Caco-2 (cell line): ENCODE data around the gene KLHDC8A. TPM values are rescaled to one million over a fixed set of nuclear protein-coding genes. Genes with fewer than 3 reads are reported as not detected.

ENCODE experiments used
- BruUV-seq: library from RNA; stranded (reverse); fragments of 400-500 nt; replicated peaks from 2 replicates; lab custom pipeline; 2021; lab: Mats Ljungman, UMichigan
- CTCF ChIA-PET: fragments of 300-600 bp; sonication (Branson Sonifier 250); formaldehyde crosslinking; loops from one replicate; lab custom pipeline; 2022; ENCODE audit warnings: antibody characterized with exemption; lab: Charles Lee
- POLR2A ChIA-PET: fragments of 300-600 bp; sonication (Branson Sonifier 250); formaldehyde crosslinking; loops from one replicate; lab custom pipeline; 2022; ENCODE audit warnings: antibody characterized with exemption; lab: Charles Lee
- DNase-seq, 2 experiments: peaks; one replicate each; pipeline versions ENCODE4 v3.0.0 to v3.0.0-alpha.2; 2020 to 2022
- H3K27me3 ChIP-seq: replicated peaks from 2 replicates; pipeline ENCODE4 v1.6.0; 2011; ENCODE audit warnings: low read length; ENCODE audit not compliant: control insufficient read depth, insufficient read depth
- H3K36me3 ChIP-seq: 2 replicates; pipeline ENCODE4 v1.5.1; 2011; ENCODE audit warnings: low read length; ENCODE audit not compliant: control insufficient read depth, insufficient read depth
- H3K4me1 ChIP-seq: fragments of 250-450 bp; sonication (Bioruptor Pico); 2 replicates; pipeline ENCODE4 v1.5.1; 2020; ENCODE audit warnings: mild to moderate bottlenecking
- H3K4me3 ChIP-seq: 2 replicates; pipeline ENCODE4 v1.5.1; 2011; ENCODE audit warnings: low read depth, mild to moderate bottlenecking, control low read depth, low read length
- H3K9me3 ChIP-seq: fragments of 250-450 bp; sonication (Bioruptor Pico); 2 replicates; pipeline ENCODE4 v1.5.1; 2020; ENCODE audit warnings: mild to moderate bottlenecking, moderate library complexity
- H3K27ac Mint-ChIP-seq: one replicate; pipeline ENCODE4 v1.8.0; 2022; ENCODE audit warnings: mixed read lengths; ENCODE audit not compliant: unreplicated experiment
- H3K27me3 Mint-ChIP-seq: one replicate; pipeline ENCODE4 v1.8.0; 2022; ENCODE audit warnings: mixed read lengths; ENCODE audit not compliant: insufficient read depth, unreplicated experiment
- H3K36me3 Mint-ChIP-seq: one replicate; pipeline ENCODE4 v1.8.0; 2022; ENCODE audit warnings: mild to moderate bottlenecking, mixed read lengths; ENCODE audit not compliant: insufficient read depth, unreplicated experiment
- H3K4me1 Mint-ChIP-seq: one replicate; pipeline ENCODE4 v1.8.0; 2022; ENCODE audit warnings: low read depth, mixed read lengths; ENCODE audit not compliant: unreplicated experiment
- H3K4me3 Mint-ChIP-seq: one replicate; pipeline ENCODE4 v1.8.0; 2022; ENCODE audit warnings: mild to moderate bottlenecking, moderate library complexity, mixed read lengths; ENCODE audit not compliant: unreplicated experiment
- H3K9me3 Mint-ChIP-seq: one replicate; pipeline ENCODE4 v1.8.0; 2022; ENCODE audit warnings: mixed read lengths; ENCODE audit not compliant: unreplicated experiment
- CTCF ChIP-seq, 2 experiments: fragments of 200-600 bp in 1 of 2; IDR thresholded peaks; 1 replicate in 1 of 2; 2 replicates in 1 of 2; pipeline versions ENCODE4 v1.5.1 to v1.8.0; 2011 to 2022; ENCODE audit warnings: antibody characterized with exemption in 1 of 2, control low read depth in 1 of 2, inconsistent platforms in 1 of 2, low read depth in 1 of 2, low read length in 1 of 2, mild to moderate bottlenecking in 1 of 2, moderate library complexity in 1 of 2; ENCODE audit not compliant: insufficient read depth in 1 of 2, severe bottlenecking in 1 of 2, unreplicated experiment in 1 of 2
- intact Hi-C: fragments of 100-400 bp; cut with micrococcal nuclease; formaldehyde crosslinking; loops from one replicate; pipeline ENCODE4 v1.10.0; 2022; ENCODE audit not compliant: unreplicated experiment
- total RNA-seq: library from RNA; stranded (reverse); gene quantifications from 2 replicates; pipeline ENCODE4 v1.2.3, GENCODE V29; 2022

KLHDC8A gene
- total RNA-seq, 1 experiment from 2014 or later: not detected

- Mint-ChIP-seq H3K27me3 (peaks cover 3% of the 10 kb centered on the region), H3K9me3 (no peaks in the 10 kb centered on the region), H3K4me1 (no peaks in the 10 kb centered on the region), H3K4me3 (no peak overlapping the region), H3K27ac (no peak overlapping the region), H3K36me3 (no peaks in the 10 kb centered on the region)
- no peak for TF ChIP-seq CTCF (IDR thresholded peaks at IDR 0.05; ENCODE audit: insufficient read depth in 1 of 2, low read depth in 1 of 2, low read length in 1 of 2, severe bottlenecking in 1 of 2, unreplicated experiment in 1 of 2)
- Histone ChIP-seq H3K9me3 (no peaks in the 10 kb centered on the region), H3K27me3 (no peaks in the 10 kb centered on the region), H3K4me1 (no peaks in the 10 kb centered on the region), H3K36me3 (no peaks in the 10 kb centered on the region), H3K4me3 (no peak overlapping the region)
- intact Hi-C loops: no loop called here
- POLR2A ChIA-PET: no interaction called here
- BruUV-seq: no TSS peak
- CTCF ChIA-PET: interaction anchor here (1.0 to 2.3 kb wide), 6 partner anchors 12 to 186 kb away, joined by 3 to 19 read pairs (median 4); no protein-coding TSS in a partner anchor
- DNase-seq: no peak
Observed at GRCh38 chr1:205337481-205337880, 19.2 kb downstream of the KLHDC8A start.

- ChIA-PET POLR2A (no interaction called here), CTCF (interaction anchor here (0.6 to 2.3 kb wide), 8 partner anchors 11 to 188 kb away, joined by 3 to 19 read pairs (median 4); no protein-coding TSS in a partner anchor)
- H3K9me3 Mint-ChIP-seq: no peaks in the 10 kb centered on the region
- intact Hi-C loops: loop anchor here (1.0 kb wide), 1 partner anchor 150 kb away; no protein-coding TSS in a partner anchor
- H3K4me1 Mint-ChIP-seq: no peaks in the 10 kb centered on the region
- H3K4me3 ChIP-seq: no peak overlapping the region
- H3K4me3 Mint-ChIP-seq: no peak overlapping the region
- no TSS peak for BruUV-seq
- no peaks in the 10 kb centered on the region for H3K36me3 ChIP-seq
- H3K36me3 Mint-ChIP-seq: no peaks in the 10 kb centered on the region
- no peaks in the 10 kb centered on the region for H3K4me1 ChIP-seq
- peak; percentile 90 to 99 for TF ChIP-seq CTCF (IDR thresholded peaks at IDR 0.05; ENCODE audit: insufficient read depth in 1 of 2, low read depth in 1 of 2, low read length in 1 of 2, severe bottlenecking in 1 of 2, unreplicated experiment in 1 of 2)
- H3K27ac Mint-ChIP-seq: no peak overlapping the region
- no peaks in the 10 kb centered on the region for H3K27me3 ChIP-seq
- H3K9me3 ChIP-seq: no peaks in the 10 kb centered on the region
- peak; percentile 79 to 87 for DNase-seq
- no peaks in the 10 kb centered on the region for H3K27me3 Mint-ChIP-seq
Observed at GRCh38 chr1:205335692-205336091, 21.0 kb downstream of the KLHDC8A start.

- TF ChIP-seq CTCF (IDR thresholded peaks at IDR 0.05; ENCODE audit: insufficient read depth in 1 of 2, low read depth in 1 of 2, low read length in 1 of 2, severe bottlenecking in 1 of 2, unreplicated experiment in 1 of 2): no peak
- no peaks in the 10 kb centered on the region for H3K36me3 Mint-ChIP-seq
- Histone ChIP-seq H3K4me3 (no peak overlapping the region), H3K27me3 (no peaks in the 10 kb centered on the region), H3K9me3 (no peaks in the 10 kb centered on the region), H3K4me1 (no peaks in the 10 kb centered on the region), H3K36me3 (no peaks in the 10 kb centered on the region)
- BruUV-seq: no TSS peak
- no peaks in the 10 kb centered on the region for H3K4me1 Mint-ChIP-seq
- ChIA-PET POLR2A (no interaction called here), CTCF (interaction anchor here (0.6 to 2.1 kb wide), 5 partner anchors 22 to 192 kb away, joined by 3 to 8 read pairs (median 4); no protein-coding TSS in a partner anchor)
- no peak overlapping the region for H3K27ac Mint-ChIP-seq
- H3K27me3 Mint-ChIP-seq: no peaks in the 10 kb centered on the region
- no peaks in the 10 kb centered on the region for H3K9me3 Mint-ChIP-seq
- DNase-seq: no peak
- no peak overlapping the region for H3K4me3 Mint-ChIP-seq
- intact Hi-C loops: no loop called here
Observed at GRCh38 chr1:205332015-205332791, 24.5 kb downstream of the KLHDC8A start.
